Endothelial cell of umbilical vein (primary cell): ENCODE data around the gene HCN1. TPM values are rescaled to one million over a fixed set of nuclear protein-coding genes. Genes with fewer than 3 reads are reported as not detected.

ENCODE experiments used
- BruUV-seq: library from RNA; stranded (reverse); fragments of 400-500 nt; replicated peaks from 2 replicates; lab custom pipeline; 2021; lab: Mats Ljungman, UMichigan
- CTCF ChIA-PET: fragments of 300-600, 350-600 bp; sonication (Branson Sonifier 250); formaldehyde crosslinking; loops from one replicate; lab custom pipeline; 2021; ENCODE audit warnings: antibody characterized with exemption, inconsistent platforms; lab: Charles Lee
- POLR2A ChIA-PET: fragments of 300-600, 350-600 bp; sonication (Branson Sonifier 250); formaldehyde crosslinking; loops from one replicate; lab custom pipeline; 2021; ENCODE audit warnings: antibody characterized with exemption, inconsistent platforms; lab: Charles Lee
- DNase-seq: peaks from one replicate; pipeline ENCODE4 v3.0.0-alpha.2; 2011; ENCODE audit warnings: low read depth, low spot score
- FAIRE-seq: peaks from 2 replicates; lab custom pipeline; 2011; peaks lifted over from hg19 to GRCh38; lab: Jason Lieb, UNC
- H2AFZ ChIP-seq: 2 replicates; pipeline ENCODE4 v1.6.0; 2012; ENCODE audit warnings: low read depth, low read length, control low read depth, inconsistent platforms
- H3K27ac ChIP-seq: 2 replicates; pipeline ENCODE4 v1.5.1; 2011; ENCODE audit warnings: low read depth, mild to moderate bottlenecking, control low read depth, low read length, moderate library complexity; ENCODE audit not compliant: insufficient read depth
- H3K27me3 ChIP-seq, 2 experiments: 2 replicates each; pipeline versions ENCODE4 v1.6.0 to v1.6.1; 2011; ENCODE audit warnings: low read length in 2 of 2, mixed read lengths in 1 of 2; ENCODE audit not compliant: control insufficient read depth in 2 of 2, insufficient read depth in 2 of 2
- H3K36me3 ChIP-seq, 2 experiments: 2 replicates in 1 of 2; 3 replicates in 1 of 2; pipeline ENCODE4 v1.5.1; 2011; ENCODE audit warnings: low read length in 2 of 2, mild to moderate bottlenecking in 1 of 2, moderate library complexity in 1 of 2; ENCODE audit not compliant: control insufficient read depth in 2 of 2, insufficient read depth in 2 of 2; ENCODE audit errors: extremely low read depth in 1 of 2
- H3K4me1 ChIP-seq: 3 replicates; pipeline ENCODE4 v1.5.1; 2011; ENCODE audit warnings: mild to moderate bottlenecking, low read length; ENCODE audit not compliant: control insufficient read depth, insufficient read depth; ENCODE audit errors: extremely low read depth
- H3K4me2 ChIP-seq: 2 replicates; pipeline ENCODE4 v1.6.1; 2011; ENCODE audit warnings: low read length, control low read depth, mixed read lengths; ENCODE audit not compliant: insufficient read depth
- H3K4me3 ChIP-seq, 3 experiments: fragments of 200-600 bp in 1 of 3; sonication (generic), shearing (Covaris generic) in 1 of 3; replicated peaks in 1 of 3; 2 replicates each; pipeline ENCODE4 v1.5.1; 2011 to 2016; ENCODE audit warnings: control low read depth in 3 of 3, low read length in 3 of 3, mild to moderate bottlenecking in 2 of 3, inconsistent platforms in 1 of 3, low read depth in 1 of 3, moderate library complexity in 1 of 3; ENCODE audit not compliant: insufficient read depth in 1 of 3
- H3K79me2 ChIP-seq: 2 replicates; pipeline ENCODE4 v1.6.0; 2012; ENCODE audit warnings: low read length, inconsistent platforms; ENCODE audit not compliant: control insufficient read depth, insufficient read depth
- H3K9ac ChIP-seq: replicated peaks from 2 replicates; pipeline ENCODE3; 2011; ENCODE audit warnings: low read length, control low read depth; ENCODE audit not compliant: insufficient read depth; ENCODE audit errors: extremely low read depth
- H3K9me1 ChIP-seq: replicated peaks from 3 replicates; pipeline ENCODE4 v1.6.0; 2011; ENCODE audit warnings: mild to moderate bottlenecking, low read length; ENCODE audit not compliant: control insufficient read depth, insufficient read depth; ENCODE audit errors: extremely low read depth
- H3K9me3 ChIP-seq: replicated peaks from 2 replicates; pipeline ENCODE4 v1.5.1; 2012; ENCODE audit warnings: low read length, inconsistent platforms; ENCODE audit not compliant: control insufficient read depth, insufficient read depth
- H4K20me1 ChIP-seq: replicated peaks from 2 replicates; pipeline ENCODE3; 2011; ENCODE audit warnings: mild to moderate bottlenecking, low read length; ENCODE audit not compliant: control insufficient read depth, insufficient read depth; ENCODE audit errors: extremely low read depth
- EZH2 ChIP-seq: IDR thresholded peaks from 2 replicates; pipeline ENCODE4 v1.6.1; 2012; ENCODE audit warnings: borderline replicate concordance, low read depth, mild to moderate bottlenecking, moderate library complexity, low read length, inconsistent platforms; ENCODE audit not compliant: severe bottlenecking
- GATA2 ChIP-seq: IDR thresholded peaks from 2 replicates; pipeline ENCODE4 v1.7.0; 2011; ENCODE audit warnings: low read depth, mild to moderate bottlenecking, moderate library complexity, mixed read lengths, low read length; ENCODE audit not compliant: insufficient read length, insufficient read depth
- JUN ChIP-seq: IDR thresholded peaks from 2 replicates; pipeline ENCODE4 v1.6.1; 2011; ENCODE audit warnings: borderline replicate concordance, low read depth; ENCODE audit not compliant: insufficient read length, insufficient read depth
- MYC ChIP-seq: IDR thresholded peaks from one replicate; pipeline ENCODE4 v1.6.1; 2011; ENCODE audit warnings: mild to moderate bottlenecking, low read depth, low read length
- POLR2A ChIP-seq: IDR thresholded peaks from 2 replicates; pipeline ENCODE4 v1.6.1; 2012; ENCODE audit warnings: low read depth, mild to moderate bottlenecking, control low read depth, low read length
- POLR2AphosphoS5 ChIP-seq: IDR thresholded peaks from 2 replicates; pipeline ENCODE4 v1.6.1; 2012; ENCODE audit warnings: low read depth, mild to moderate bottlenecking, control low read depth, low read length, moderate library complexity; ENCODE audit not compliant: insufficient read depth
- dilution Hi-C: fragments of 300-500 bp; cut with MboI; formaldehyde crosslinking; loops from one replicate; pipeline ENCODE4 v1.15.0; 2019; ENCODE audit warnings: low sequenced_read_pairs; ENCODE audit not compliant: extremely low pct_ligation_motif_present
- intact Hi-C: fragments of 100-400 bp; cut with micrococcal nuclease; formaldehyde crosslinking; loops from one replicate; pipeline ENCODE4 v1.10.0; 2022
- polyA plus RNA-seq, 4 experiments: library from polyadenylated mRNA; depleted of rRNA in 3 of 4; stranded (reverse) in 3 of 4; unstranded in 1 of 4; fragments of >200 nt; gene quantifications; 2 replicates each; pipeline versions ENCODE4 v1.2.1 to v1.2.3, GENCODE V29; 2011 to 2012; ENCODE audit warnings: missing spikeins in 1 of 4
- total RNA-seq: library from RNA; stranded (reverse); gene quantifications from 2 replicates; pipeline ENCODE4 v1.2.3, GENCODE V29; 2021

Gene HCN1
- total and polyA plus RNA-seq, 2 donors (not counting 3 experiments of a cell fraction or from before 2014, with no cell fraction given) = not detected

- FAIRE-seq (no peak), DNase-seq (no peak)
- no TSS peak for BruUV-seq
- no peaks in the 10 kb centered on the region for H3K79me2 ChIP-seq
- H3K4me3 ChIP-seq = no peak overlapping the region
- TF ChIP-seq POLR2AphosphoS5 = no peak
- dilution Hi-C loops = no loop called here
- H3K27ac ChIP-seq = no peak overlapping the region
- H3K9me3 ChIP-seq = no peaks in the 10 kb centered on the region
- ChIA-PET POLR2A (no interaction called here), CTCF (no interaction called here)
- no peaks in the 10 kb centered on the region for H3K27me3 ChIP-seq
- no peak overlapping the region for H3K9ac ChIP-seq
- H3K9me1 ChIP-seq = no peaks in the 10 kb centered on the region
- H3K36me3 ChIP-seq = no peaks in the 10 kb centered on the region
- no peaks in the 10 kb centered on the region for H3K4me1 ChIP-seq
- intact Hi-C loops = no loop called here
- H4K20me1 ChIP-seq = no peaks in the 10 kb centered on the region
- H2AFZ ChIP-seq = no peak overlapping the region
- no peak overlapping the region for H3K4me2 ChIP-seq
Measured at GRCh38 chr5:45264447-45264846, 431.7 kb downstream of the HCN1 start.

- no peak for FAIRE-seq
- CTCF ChIA-PET = no interaction called here
- no peak overlapping the region for H3K4me2 ChIP-seq
Measured at GRCh38 chr5:45262061-45262590, 434.1 kb downstream of the HCN1 start.

More at GRCh38 chr5:45262061-45262590, 434.1 kb downstream of the HCN1 start:
- no TSS peak for BruUV-seq
- H3K9me3 ChIP-seq = no peaks in the 10 kb centered on the region
- no peak for TF ChIP-seq JUN
- TF ChIP-seq GATA2 = no peak
- TF ChIP-seq POLR2A = no peak
- no peak for TF ChIP-seq MYC
- no peak for TF ChIP-seq EZH2
- H3K36me3 ChIP-seq = no peaks in the 10 kb centered on the region
- no peak overlapping the region for H3K9ac ChIP-seq
- no peak overlapping the region for H3K4me3 ChIP-seq
- no peak for DNase-seq
- intact Hi-C loops = no loop called here
- no peaks in the 10 kb centered on the region for H4K20me1 ChIP-seq
- no peaks in the 10 kb centered on the region for H3K79me2 ChIP-seq
- no peaks in the 10 kb centered on the region for H3K4me1 ChIP-seq
- POLR2A ChIA-PET = no interaction called here
- no peak overlapping the region for H3K27ac ChIP-seq
- H3K9me1 ChIP-seq = no peaks in the 10 kb centered on the region
- dilution Hi-C loops = no loop called here
- no peak overlapping the region for H2AFZ ChIP-seq
- no peaks in the 10 kb centered on the region for H3K27me3 ChIP-seq
